Mesendoderm (in vitro differentiated cells): ENCODE data around the gene PYGB.
"Not testable (repeated sequence)": the region's sequence is repeated elsewhere in the genome, so short reads cannot be mapped to it uniquely, and the experiment has no call there.

ENCODE experiments used
- DNase-seq: peaks from one replicate; pipeline ENCODE4 v3.0.0; 2013
- H2AK5ac ChIP-seq: 2 replicates; pipeline ENCODE4 v1.6.1; 2013; ENCODE audit warnings: low read length, inconsistent platforms
- H2BK120ac ChIP-seq: 2 replicates; pipeline ENCODE4 v1.6.1; 2013; ENCODE audit warnings: low read depth, mild to moderate bottlenecking, low read length, moderate library complexity, mixed read lengths
- H2BK15ac ChIP-seq: replicated peaks from 2 replicates; pipeline ENCODE4 v1.6.1; 2013; ENCODE audit warnings: low read depth, mild to moderate bottlenecking, moderate library complexity
- H2BK5ac ChIP-seq: 2 replicates; pipeline ENCODE4 v1.6.1; 2013; ENCODE audit warnings: low read length, inconsistent platforms
- H3K18ac ChIP-seq: 2 replicates; pipeline ENCODE4 v1.6.1; 2013; ENCODE audit warnings: mild to moderate bottlenecking, low read length, mixed read lengths
- H3K23ac ChIP-seq: one replicate; pipeline ENCODE4 v1.6.1; 2013; ENCODE audit warnings: low read length
- H3K27ac ChIP-seq: 2 replicates; pipeline ENCODE4 v1.5.1; 2013; ENCODE audit warnings: low read depth, mild to moderate bottlenecking, inconsistent platforms, low read length, moderate library complexity
- H3K27me3 ChIP-seq: 2 replicates; pipeline ENCODE4 v1.6.1; 2013; ENCODE audit warnings: low read length, control low read depth, mild to moderate bottlenecking, inconsistent platforms; ENCODE audit not compliant: insufficient read depth, poor library complexity
- H3K36me3 ChIP-seq: 2 replicates; pipeline ENCODE4 v1.6.1; 2013; ENCODE audit warnings: low read length, inconsistent platforms; ENCODE audit not compliant: control insufficient read depth, insufficient read depth
- H3K4ac ChIP-seq: one replicate; pipeline ENCODE4 v1.6.1; 2013; ENCODE audit warnings: low read depth, mild to moderate bottlenecking, low read length, moderate library complexity
- H3K4me1 ChIP-seq: 2 replicates; pipeline ENCODE4 v1.6.1; 2013; ENCODE audit warnings: low read depth, low read length, inconsistent platforms; ENCODE audit not compliant: control insufficient read depth
- H3K4me2 ChIP-seq: 2 replicates; pipeline ENCODE4 v1.6.1; 2013; ENCODE audit warnings: low read length
- H3K4me3 ChIP-seq: 2 replicates; pipeline ENCODE4 v1.5.1; 2013; ENCODE audit warnings: mild to moderate bottlenecking, low read length
- H3K56ac ChIP-seq: one replicate; pipeline ENCODE4 v1.6.1; 2013; ENCODE audit warnings: low read length
- H3K79me1 ChIP-seq: 2 replicates; pipeline ENCODE4 v1.6.1; 2013; ENCODE audit warnings: low read length, inconsistent platforms
- H3K79me2 ChIP-seq: 2 replicates; pipeline ENCODE4 v1.6.1; 2013; ENCODE audit warnings: mild to moderate bottlenecking, low read length; ENCODE audit not compliant: control insufficient read depth, insufficient read depth
- H3K9ac ChIP-seq: 2 replicates; pipeline ENCODE4 v1.6.1; 2013; ENCODE audit warnings: low read length, inconsistent platforms
- H4K5ac ChIP-seq: one replicate; pipeline ENCODE4 v1.6.1; 2013; ENCODE audit warnings: low read length
- H4K8ac ChIP-seq: one replicate; pipeline ENCODE4 v1.6.1; 2013; ENCODE audit warnings: low read depth, mild to moderate bottlenecking, control low read depth, low read length, moderate library complexity
- WGBS: extraction: QIAGEN DNeasy Blood & Tissue Kit; methylation state at CpG from one replicate; pipeline ENCODE4 v1.1.7; 2013; ENCODE audit warnings: low lambda C conversion rate, missing lambda C conversion rate; ENCODE audit not compliant: insufficient coverage; ENCODE audit errors: extremely low coverage; 5-methylcytosine and 5-hydroxymethylcytosine counted together

Gene PYGB

DNA sequence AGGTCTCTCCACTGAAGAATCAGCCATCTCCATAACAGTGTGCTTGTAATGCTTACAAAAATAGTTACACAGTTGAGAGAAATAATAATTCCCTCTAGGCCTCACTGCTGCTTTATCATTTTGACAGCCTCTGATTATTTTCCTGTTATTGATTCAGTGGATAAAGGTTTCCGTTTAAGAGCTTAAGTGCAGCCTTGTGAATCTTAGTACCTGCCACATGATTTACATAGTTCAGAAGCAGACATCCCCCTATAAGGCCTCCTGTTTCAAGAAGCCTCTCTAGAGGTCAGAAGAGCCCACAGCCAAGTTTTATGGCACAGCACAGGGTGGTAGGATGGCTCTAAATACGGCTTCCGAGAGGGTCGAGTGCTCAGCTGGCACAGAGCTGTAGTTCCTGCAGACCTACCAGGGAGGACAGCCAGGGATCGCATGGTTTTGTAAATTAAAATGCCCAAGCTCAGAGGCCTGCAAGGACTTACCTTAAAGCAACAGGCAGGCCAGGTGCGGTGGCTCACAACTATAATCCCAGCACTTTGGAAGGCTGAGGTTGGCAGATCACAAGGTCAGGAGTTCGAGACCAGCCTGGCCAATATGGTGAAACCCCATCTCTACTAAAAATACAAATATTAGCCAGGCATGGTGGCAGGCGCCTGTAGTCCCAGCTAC lies 17.6 kb upstream of the PYGB start:
- DNase-seq: no peak
- no CpG with 5 or more reads among the region's 8 CpGs for WGBS
- Histone ChIP-seq H3K23ac (no peak overlapping the region), H3K4ac (no peak overlapping the region), H2AK5ac (no peak overlapping the region), H2BK120ac (no peak overlapping the region), H3K4me3 (no peak overlapping the region), H3K79me2 (no peaks in the 10 kb centered on the region), H2BK5ac (no peak overlapping the region), H3K56ac (no peak overlapping the region), H3K4me1 (no peaks in the 10 kb centered on the region), H3K18ac (no peak overlapping the region), H4K8ac (no peak overlapping the region), H3K36me3 (no peaks in the 10 kb centered on the region), H3K27ac (no peak overlapping the region), H3K9ac (no peak overlapping the region), H3K27me3 (no peaks in the 10 kb centered on the region), H2BK15ac (no peak overlapping the region), H4K5ac (no peak overlapping the region), H3K79me1 (no peaks in the 10 kb centered on the region), H3K4me2 (no peak overlapping the region)

GRCh38 chr20:25233016-25233772 lies 14.7 kb upstream of the PYGB start:
- Histone ChIP-seq H3K4me2 (no peak overlapping the region), H2AK5ac (no peak overlapping the region), H2BK120ac (no peak overlapping the region), H2BK5ac (no peak overlapping the region), H3K4me3 (no peak overlapping the region), H4K8ac (no peak overlapping the region), H2BK15ac (no peak overlapping the region), H3K27me3 (no peaks in the 10 kb centered on the region), H3K79me2 (no peaks in the 10 kb centered on the region), H3K4me1 (peaks cover 2% of the 10 kb centered on the region), H3K23ac (no peak overlapping the region), H3K36me3 (no peaks in the 10 kb centered on the region), H3K27ac (no peak overlapping the region), H3K18ac (no peak overlapping the region), H3K9ac (no peak overlapping the region), H3K56ac (no peak overlapping the region), H3K79me1 (no peaks in the 10 kb centered on the region), H3K4ac (no peak overlapping the region), H4K5ac (no peak overlapping the region)
- DNase-seq: peak; percentile 27
- no CpG with 5 or more reads among the region's 10 CpGs for WGBS

- not testable (repeated sequence) for H2BK5ac ChIP-seq, H3K4me3 ChIP-seq, H2BK120ac ChIP-seq, H3K27me3 ChIP-seq, H3K4me2 ChIP-seq, H4K8ac ChIP-seq, H3K9ac ChIP-seq, H3K27ac ChIP-seq, H3K4me1 ChIP-seq, H3K18ac ChIP-seq, DNase-seq, H3K79me2 ChIP-seq, H3K56ac ChIP-seq, H4K5ac ChIP-seq, H3K36me3 ChIP-seq, H3K79me1 ChIP-seq, H3K4ac ChIP-seq, H2AK5ac ChIP-seq, H2BK15ac ChIP-seq, H3K23ac ChIP-seq
- WGBS: no CpG with 5 or more reads among the region's 8 CpGs
These were observed 13.7 kb upstream of the PYGB start for GRCh38 chr20:25234009-25234849.

DNA sequence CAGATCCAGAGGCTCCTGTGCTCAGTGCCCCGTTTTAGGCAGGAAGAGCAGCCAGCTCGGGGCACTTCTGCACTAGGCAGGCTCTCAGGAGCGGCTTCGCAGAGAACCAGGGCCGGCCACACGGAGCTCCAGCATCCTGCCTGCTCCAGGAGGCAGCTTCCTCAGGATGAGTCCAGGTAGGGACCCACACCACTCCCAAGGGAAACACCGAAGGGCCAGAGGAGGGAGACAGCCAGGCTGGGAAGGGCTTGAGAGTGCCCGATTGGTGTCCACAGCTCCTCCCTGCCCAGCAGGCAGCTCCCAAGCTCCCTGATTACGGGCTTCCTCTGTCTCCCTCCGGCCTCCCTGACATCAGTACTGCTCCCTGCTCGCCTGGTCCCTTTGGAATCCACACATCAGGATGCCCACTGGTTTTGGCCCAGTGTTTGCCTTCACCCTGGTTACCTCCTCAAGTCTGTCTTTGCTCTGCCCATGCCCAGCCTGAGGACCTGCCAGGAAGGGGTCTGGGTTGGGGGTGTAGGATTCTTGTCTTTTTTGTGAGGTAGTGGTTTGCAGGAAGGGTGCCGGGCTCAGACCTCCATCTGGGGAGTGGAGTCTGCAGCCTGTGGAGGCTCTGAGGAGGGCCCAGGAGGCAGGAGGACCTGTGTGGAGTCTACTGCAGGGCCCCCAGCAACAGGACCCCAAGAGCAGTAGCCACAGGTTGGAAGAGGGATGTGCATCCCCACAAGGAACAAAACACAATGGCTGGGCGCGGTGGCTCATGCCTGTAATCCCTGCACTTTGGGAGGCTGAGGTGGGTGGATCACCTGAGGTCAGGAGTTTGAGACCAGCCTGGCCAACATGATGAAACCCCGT lies 11.2 kb upstream of the PYGB start:
- H4K8ac ChIP-seq: no peak overlapping the region
- H3K27ac ChIP-seq: no peak overlapping the region
- no peaks in the 10 kb centered on the region for H3K36me3 ChIP-seq
- H3K18ac ChIP-seq: no peak overlapping the region
- H3K4me3 ChIP-seq: no peak overlapping the region
- WGBS: no CpG with 5 or more reads among the region's 15 CpGs
- no peak overlapping the region for H3K56ac ChIP-seq
- H2BK5ac ChIP-seq: no peak overlapping the region
- H2AK5ac ChIP-seq: no peak overlapping the region
- no peak overlapping the region for H2BK120ac ChIP-seq
- H3K4me1 ChIP-seq: peaks cover 2% of the 10 kb centered on the region
- H2BK15ac ChIP-seq: no peak overlapping the region
- H3K79me1 ChIP-seq: no peaks in the 10 kb centered on the region
- H3K4me2 ChIP-seq: no peak overlapping the region
- DNase-seq: peak; percentile 56
- no peak overlapping the region for H4K5ac ChIP-seq
- H3K23ac ChIP-seq: no peak overlapping the region
- H3K79me2 ChIP-seq: no peaks in the 10 kb centered on the region
- no peak overlapping the region for H3K9ac ChIP-seq
- H3K4ac ChIP-seq: no peak overlapping the region
- H3K27me3 ChIP-seq: no peaks in the 10 kb centered on the region

DNA sequence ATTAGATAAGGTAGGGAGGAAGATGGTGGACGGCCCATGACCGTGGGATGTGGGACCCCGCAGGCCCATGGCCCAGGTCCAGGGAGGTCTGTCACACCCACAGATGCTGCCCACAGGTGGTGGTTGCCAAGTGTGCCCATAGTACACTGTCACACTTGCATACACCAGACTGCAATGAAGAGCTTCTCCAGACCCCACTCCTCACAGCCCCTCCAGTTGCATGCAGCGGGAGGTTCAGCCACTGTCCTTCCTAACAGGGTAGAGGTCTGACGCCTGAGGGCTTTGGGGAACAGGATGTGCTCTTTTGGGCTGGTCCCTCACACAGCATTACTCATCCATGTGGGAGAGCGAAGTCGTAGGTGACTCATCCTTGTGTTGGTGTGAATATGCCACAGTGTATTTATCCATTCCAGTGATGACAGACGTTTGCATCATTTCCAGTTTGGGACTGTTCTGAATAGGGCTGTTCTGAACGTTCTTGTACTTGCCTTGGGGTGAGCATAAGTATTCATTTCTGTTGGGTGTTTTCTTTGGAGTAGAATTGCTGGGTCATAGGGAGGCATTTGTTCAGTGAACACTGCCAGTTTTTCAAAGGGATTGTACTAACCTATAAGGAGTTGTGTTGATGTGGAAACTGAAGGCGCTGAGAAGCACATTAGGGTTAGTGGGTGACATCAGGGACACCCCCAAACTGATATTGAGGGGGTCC lies 10.1 kb upstream of the PYGB start:
- H3K9ac ChIP-seq: no peak overlapping the region
- no peak overlapping the region for H2BK15ac ChIP-seq
- H3K27ac ChIP-seq: no peak overlapping the region
- H2BK120ac ChIP-seq: no peak overlapping the region
- no peak overlapping the region for H4K8ac ChIP-seq
- no peak overlapping the region for H4K5ac ChIP-seq
- DNase-seq: peak; percentile 93
- no peak overlapping the region for H3K4me3 ChIP-seq
- no peak overlapping the region for H3K4ac ChIP-seq
- H3K4me2 ChIP-seq: no peak overlapping the region
- H2AK5ac ChIP-seq: no peak overlapping the region
- WGBS: no CpG with 5 or more reads among the region's 10 CpGs
- H3K4me1 ChIP-seq: peaks cover 2% of the 10 kb centered on the region
- no peak overlapping the region for H3K56ac ChIP-seq
- no peaks in the 10 kb centered on the region for H3K79me1 ChIP-seq
- no peaks in the 10 kb centered on the region for H3K27me3 ChIP-seq
- H3K18ac ChIP-seq: no peak overlapping the region
- no peak overlapping the region for H3K23ac ChIP-seq
- H2BK5ac ChIP-seq: no peak overlapping the region
- H3K79me2 ChIP-seq: no peaks in the 10 kb centered on the region
- H3K36me3 ChIP-seq: no peaks in the 10 kb centered on the region
